Ovary (tissue), 9 donors: ENCODE measurements around the gene TSPAN14. TPM values are rescaled to one million over a fixed set of nuclear protein-coding genes. Genes with fewer than 3 reads are reported as not detected.

Experiments used
- DNase-seq, 5 donors: peaks; one replicate each; pipeline ENCODE4 v3.0.0-alpha.2; 2019 to 2020
- H3K27ac ChIP-seq, 2 donors: fragments of 200-600 bp; one replicate each; pipeline versions ENCODE4 v1.5.1 to v1.8.0; 2019 to 2022
- H3K27me3 ChIP-seq: fragments of 200-600 bp; one replicate; pipeline ENCODE4 v1.8.0; 2022
- H3K36me3 ChIP-seq: fragments of 200-600 bp; sonication (generic); one replicate; pipeline ENCODE4 v1.5.1; 2019
- H3K4me1 ChIP-seq: one replicate; pipeline ENCODE4 v1.8.1; 2013; ENCODE audit warnings: mild to moderate bottlenecking, moderate library complexity; ENCODE audit not compliant: insufficient read depth
- H3K4me3 ChIP-seq: fragments of 200-600 bp; sonication (generic); one replicate; pipeline ENCODE4 v1.5.1; 2017
- H3K9me3 ChIP-seq, 2 donors: fragments of 200-600 bp in 1 of 2; sonication (generic) in 1 of 2; one replicate each; pipeline versions ENCODE4 v1.5.1 to v1.8.1; 2013 to 2019; ENCODE audit warnings: mild to moderate bottlenecking in 1 of 2, moderate library complexity in 1 of 2
- CTCF ChIP-seq, 3 donors: fragments of 450-650 bp in 2 of 3; fragments of 200-600 bp in 1 of 3; IDR thresholded peaks; one replicate each; pipeline versions ENCODE4 v1.5.1 to v1.8.0; 2016 to 2022; ENCODE audit warnings: antibody characterized with exemption in 3 of 3, mild to moderate bottlenecking in 1 of 3
- EP300 ChIP-seq: sonication (generic); formaldehyde crosslinking; IDR thresholded peaks from one replicate; pipeline ENCODE4 v1.6.1; 2017; ENCODE audit warnings: antibody characterized with exemption
- POLR2A ChIP-seq: fragments of 450-650 bp; IDR thresholded peaks from one replicate; pipeline ENCODE4 v1.6.1; 2017; ENCODE audit warnings: antibody characterized with exemption, mild to moderate bottlenecking, moderate library complexity
- WGBS, 3 donors: extraction: QIAGEN DNeasy Blood & Tissue Kit in 1 of 3; methylation state at CpG; one replicate each; pipeline versions ENCODE4 v1.1.5 to v1.1.7; 2013 to 2017; 5-methylcytosine and 5-hydroxymethylcytosine counted together
- intact Hi-C, 4 donors: fragments of 100-400 bp; cut with DNase I; formaldehyde crosslinking; loops; one replicate each; pipeline versions ENCODE4 v1.11.0 to v1.15.1; 2022 to 2023
- polyA plus RNA-seq, 2 donors: library from polyadenylated mRNA; stranded (reverse); fragments of 200-250 nt in 1 of 2; fragments of 350-450 nt in 1 of 2; fragmentation: Illumina TruSeq in 1 of 2; extraction: RNeasy Lipid Tissue Mini Kit (QIAGEN cat#74804) in 1 of 2; gene quantifications; one replicate each; pipeline ENCODE4 v1.2.3, GENCODE V29; 2013 to 2014
- total RNA-seq, 7 donors: library from RNA; depleted of rRNA in 2 of 7; stranded (reverse); fragments of >200 nt in 2 of 7; fragmentation: NEBNext Ultra II Directional in 3 of 7; extraction: Animal tissue kit (Norgen Biotek cat#: 25700) in 3 of 7; gene quantifications; one replicate each; pipeline versions ENCODE4 v1.1.0 to v1.2.4, GENCODE V29; 2016 to 2023
- donor health status: DM: no; HTN: no; CAD: no; lungs with moderate emphysema.
- donor health status: DM: no; HTN: no; CAD: no.
- donor health status: Bipolar disorder and iron deficiency.
- donor health status: DM: yes; HTN: yes; CAD: no.
- donor health status: DM: no; HTN: no; CAD: no.
- donor health status: DM: yes; HTN: yes; CAD: no.

The TSPAN14 gene
- total and polyA plus RNA-seq, 9 donors: 35.4 to 103 (median 74.8) TPM

GRCh38 chr10:80459047-80459865 is 5.1 kb downstream of the TSPAN14 start:
- Histone ChIP-seq H3K27ac (peak overlapping the region; percentile 31 to 48), H3K4me3 (no peak overlapping the region), H3K9me3 (no peaks in the 10 kb centered on the region), H3K36me3 (no peaks in the 10 kb centered on the region), H3K27me3 (no peaks in the 10 kb centered on the region), H3K4me1 (peaks cover 42% of the 10 kb centered on the region)
- TF ChIP-seq EP300 (no peak), CTCF (IDR thresholded peaks at IDR 0.05) (no peak)
- intact Hi-C loops: no loop called here
- 55 to 64% (median 55%) methylated on average over 9 of the region's 9 CpGs for WGBS, 3 donors
- peak in 1 of 5 donors; percentile 47 for DNase-seq

DNA sequence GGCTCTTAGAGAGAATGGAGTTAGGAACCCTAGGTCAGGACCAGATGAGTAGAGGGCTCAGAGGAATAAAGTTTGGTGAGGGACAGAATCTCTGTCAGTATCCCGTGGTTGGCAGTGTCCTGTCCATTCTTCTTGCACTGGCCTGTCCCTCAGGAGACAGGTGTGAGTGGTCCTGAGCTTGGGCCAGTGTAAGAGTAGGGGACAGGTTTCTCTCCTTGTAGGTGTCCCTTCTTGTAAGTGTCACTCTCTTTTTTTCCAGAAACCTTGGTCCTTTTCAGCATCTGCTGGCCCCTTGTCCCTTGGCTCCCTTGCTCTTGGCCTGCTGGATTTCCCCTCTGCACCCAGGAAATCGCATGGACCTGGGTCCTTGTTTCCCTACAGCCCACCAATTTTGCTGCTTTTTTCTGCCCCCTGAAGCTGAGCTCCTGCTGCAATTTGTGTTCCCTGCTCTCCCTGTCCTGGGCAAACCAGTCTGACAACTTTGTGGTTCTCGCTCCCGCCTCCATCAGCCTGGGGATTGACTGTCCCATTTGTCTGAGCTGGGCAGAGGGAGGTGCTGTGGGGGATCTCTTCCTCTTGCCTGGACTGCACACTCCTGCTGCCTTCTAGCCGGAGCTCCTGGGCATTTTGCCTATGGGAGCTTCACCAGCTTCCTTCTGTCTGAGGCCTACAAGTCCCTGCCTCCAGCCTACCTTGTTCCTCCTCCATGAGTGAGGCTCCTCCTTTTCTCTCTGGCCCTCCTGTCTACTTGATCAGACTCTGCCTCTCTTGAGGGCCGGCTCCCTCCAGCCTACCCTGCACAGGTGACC is 6.5 kb downstream of the TSPAN14 start:
- 59 to 63% (median 61%) methylated on average over 6 of the region's 6 CpGs for WGBS, 3 donors
- no peaks in the 10 kb centered on the region for H3K27me3 ChIP-seq
- intact Hi-C loops: loop anchor here in 1 of 4 donors (5.0 kb wide), 1 partner anchor 37 kb away; no protein-coding TSS in a partner anchor
- peak overlapping the region in 1 of 2 donors; percentile 47 for H3K27ac ChIP-seq
- H3K36me3 ChIP-seq: no peaks in the 10 kb centered on the region
- peak; percentile 44 to 65 (median 64) for DNase-seq
- H3K9me3 ChIP-seq: no peaks in the 10 kb centered on the region
- peaks cover 49% of the 10 kb centered on the region for H3K4me1 ChIP-seq
- no peak for TF ChIP-seq POLR2A
- TF ChIP-seq CTCF (IDR thresholded peaks at IDR 0.05): no peak
- no peak for TF ChIP-seq EP300
- H3K4me3 ChIP-seq: no peak overlapping the region

DNA sequence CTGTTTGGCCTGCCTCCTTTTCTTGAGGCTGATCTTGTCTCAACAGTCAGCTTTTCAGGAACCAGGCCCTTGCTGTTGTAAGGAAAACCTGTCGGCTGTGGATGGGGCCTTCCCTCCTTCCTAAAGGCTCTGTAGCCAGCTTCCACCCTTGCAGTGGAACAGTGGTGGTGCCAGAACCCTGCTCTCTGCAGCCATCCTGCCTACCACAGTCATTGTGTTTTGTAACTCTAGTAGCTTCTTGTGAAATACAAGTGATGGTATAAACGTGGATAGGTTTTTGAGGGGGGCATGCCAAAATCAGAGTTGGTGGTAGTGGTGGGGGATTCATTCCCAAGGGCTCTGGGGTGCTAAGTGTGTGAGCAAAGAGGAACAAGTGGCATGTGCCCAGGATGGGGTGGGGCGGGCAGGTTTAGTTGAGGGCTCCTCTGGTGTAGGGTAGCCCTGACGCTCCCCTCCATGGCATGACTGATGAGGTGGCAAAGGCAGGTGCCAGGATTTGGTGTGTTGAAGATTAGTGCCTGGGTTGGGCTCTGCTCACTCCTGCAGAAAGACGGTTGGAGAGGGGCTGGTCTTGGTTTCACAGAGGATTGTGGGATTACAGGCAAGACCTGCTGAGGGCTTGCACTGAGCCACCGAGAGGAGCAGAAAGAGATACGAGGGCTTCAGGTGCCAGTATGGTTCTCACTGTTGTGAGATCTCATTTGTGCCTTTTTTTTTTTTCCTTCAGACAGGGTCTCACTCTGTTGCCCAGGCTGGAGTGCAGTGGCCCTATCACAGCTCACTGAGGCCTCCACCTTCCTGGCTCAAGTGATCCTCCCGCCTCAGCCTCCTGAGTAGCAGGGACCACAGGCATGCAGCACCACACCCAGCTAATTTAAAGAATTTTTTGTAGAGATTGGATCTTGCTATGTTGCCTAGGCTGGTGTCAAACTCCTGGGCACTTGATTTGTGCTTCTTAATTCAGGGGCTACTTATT is 7.4 kb downstream of the TSPAN14 start:
- TF ChIP-seq POLR2A: no peak
- no peak for TF ChIP-seq EP300
- no peak for TF ChIP-seq CTCF (IDR thresholded peaks at IDR 0.05)
- Histone ChIP-seq H3K4me3 (no peak overlapping the region), H3K4me1 (peaks cover 48% of the 10 kb centered on the region), H3K9me3 (no peaks in the 10 kb centered on the region), H3K36me3 (no peaks in the 10 kb centered on the region), H3K27ac (peak overlapping the region in 1 of 2 donors; percentile 82), H3K27me3 (no peaks in the 10 kb centered on the region)
- intact Hi-C loops: loop anchor here in 1 of 4 donors (5.0 kb wide), 1 partner anchor 36 kb away; no protein-coding TSS in a partner anchor
- WGBS, 3 donors: 71 to 74% (median 73%) methylated on average over 8 of the region's 8 CpGs
- DNase-seq: peak in 2 of 5 donors; percentile 39 to 51
